Activated CD4-positive, alpha-beta T cell treated with anti-CD3 and anti-CD28 coated beads, Interleukin-2, amount 10 ng/mL, durations not matched to agents 24 days and 14 days (primary cell): ENCODE data around the gene PCID2. TPM values are rescaled to one million over a fixed set of nuclear protein-coding genes. Genes with fewer than 3 reads are reported as not detected.
"Not testable (repeated sequence)": the region's sequence is repeated elsewhere in the genome, so short reads cannot be mapped to it uniquely, and the experiment has no call there.

ENCODE experiments used
- DNase-seq: peaks from one replicate; pipeline ENCODE4 v3.0.0; 2022
- H3K27ac Mint-ChIP-seq: one replicate; pipeline ENCODE4 v1.8.0; 2022; ENCODE audit warnings: mild to moderate bottlenecking, mixed read lengths
- H3K27me3 Mint-ChIP-seq: one replicate; pipeline ENCODE4 v1.8.0; 2022; ENCODE audit warnings: mixed read lengths
- H3K36me3 Mint-ChIP-seq: one replicate; pipeline ENCODE4 v1.8.0; 2022; ENCODE audit warnings: low read depth, mild to moderate bottlenecking, mixed read lengths
- H3K4me1 Mint-ChIP-seq: one replicate; pipeline ENCODE4 v1.8.0; 2021; ENCODE audit warnings: mixed read lengths
- H3K4me3 Mint-ChIP-seq: one replicate; pipeline ENCODE4 v1.8.0; 2022; ENCODE audit warnings: mild to moderate bottlenecking, moderate library complexity, mixed read lengths
- H3K9me3 Mint-ChIP-seq: one replicate; pipeline ENCODE4 v1.8.0; 2021; ENCODE audit warnings: mixed read lengths
- intact Hi-C: fragments of 100-400 bp; cut with micrococcal nuclease; formaldehyde crosslinking; loops from one replicate; pipeline ENCODE4 v1.15.1; 2023
- total RNA-seq: library from RNA; stranded (reverse); gene quantifications from 2 replicates; pipeline ENCODE4 v1.2.3, GENCODE V29; 2022

PCID2 gene
- 83.6 and 87.1 TPM in 2 replicates for total RNA-seq

DNA sequence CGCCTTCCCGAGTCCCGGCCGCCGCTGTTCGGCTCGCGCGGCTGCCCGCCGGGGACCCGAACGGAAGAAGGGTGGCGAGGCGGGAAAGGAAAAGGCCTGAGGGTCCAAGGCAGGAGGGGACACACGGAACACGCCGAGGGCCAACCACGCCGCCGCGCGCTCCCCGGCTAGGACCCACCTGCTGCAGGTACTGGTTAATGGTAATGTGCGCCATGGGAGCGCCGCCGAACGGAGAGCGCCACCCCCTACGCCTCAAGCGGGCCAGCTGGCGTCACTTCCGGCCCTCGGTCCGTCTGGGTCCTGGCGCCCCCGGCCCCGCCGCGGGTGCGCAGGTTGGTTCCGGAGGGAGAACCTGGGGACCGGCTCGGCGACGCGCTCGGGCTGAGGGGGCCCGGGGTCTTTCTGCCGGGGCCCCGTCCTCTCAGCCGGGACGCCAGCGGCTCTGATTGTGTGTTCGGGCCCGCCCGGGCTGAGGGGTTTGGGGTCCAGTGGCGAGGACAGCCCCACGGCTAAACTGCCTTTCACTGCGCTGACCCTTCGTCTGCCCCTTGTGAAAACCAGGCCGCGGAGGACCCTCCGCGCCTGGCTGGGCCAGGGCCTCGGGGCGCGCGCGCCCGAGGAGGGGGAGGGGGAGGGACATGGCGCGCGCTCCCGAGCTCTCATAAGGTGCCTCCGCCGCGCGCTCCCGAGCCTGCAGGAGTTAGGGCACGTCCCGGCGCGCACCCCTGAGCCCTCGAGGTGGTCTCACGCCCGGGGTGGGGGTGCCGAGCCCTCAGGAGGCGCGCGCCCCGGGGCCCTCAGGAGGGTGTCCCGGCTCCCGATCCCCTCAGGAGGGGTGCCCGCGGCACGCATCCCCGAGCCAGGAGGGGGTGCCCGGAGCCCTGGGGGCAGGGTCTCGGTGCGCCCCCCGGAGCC is at the start of gene PCID2:
Gene PCID2, minus strand, starts transcription at position 249 of the 915 bp plus-strand sequence. Its CDS starts 35 bp downstream, at position 214.
- intact Hi-C loops: loop anchor here (1.0 to 10.0 kb wide), 6 partner anchors 55 to 376 kb away; partner anchors contain the start of genes DCUN1D2, LAMP1 and TFDP1
- Mint-ChIP-seq H3K27me3 (no peaks in the 10 kb centered on the region), H3K9me3 (peaks cover 5% of the 10 kb centered on the region), H3K27ac (peak within 1 kb of the TSS; percentile 85), H3K4me3 (peak within 1 kb of the TSS; percentile 87), H3K36me3 (peaks cover 38% of the 10 kb centered on the region), H3K4me1 (peaks cover 45% of the 10 kb centered on the region)
- DNase-seq: peak; percentile 98

DNA sequence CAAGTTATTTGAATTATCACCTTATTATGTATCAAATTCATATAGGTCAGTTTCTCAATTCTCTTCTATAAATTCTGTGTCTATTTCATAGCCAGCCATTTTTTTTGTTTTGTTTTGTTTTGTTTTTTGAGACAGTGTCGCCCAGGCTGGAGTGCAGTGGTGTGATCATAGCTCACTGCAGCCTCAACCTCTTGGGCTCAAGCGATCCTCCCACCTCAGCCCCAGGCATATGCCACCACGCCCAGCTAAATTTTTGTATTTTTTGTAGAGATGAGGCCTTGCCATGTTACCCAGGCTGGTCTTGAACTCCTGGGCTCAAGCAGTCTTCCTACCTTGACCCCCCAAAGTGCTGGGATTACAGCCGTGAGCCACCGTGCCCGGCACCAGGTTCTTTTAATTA is 49.4 kb upstream of the PCID2 start:
- peaks cover 61% of the 10 kb centered on the region for H3K36me3 Mint-ChIP-seq
- H3K4me3 Mint-ChIP-seq, intact Hi-C loops, DNase-seq, H3K27me3 Mint-ChIP-seq, H3K9me3 Mint-ChIP-seq, H3K27ac Mint-ChIP-seq, H3K4me1 Mint-ChIP-seq: not testable (repeated sequence)

DNA sequence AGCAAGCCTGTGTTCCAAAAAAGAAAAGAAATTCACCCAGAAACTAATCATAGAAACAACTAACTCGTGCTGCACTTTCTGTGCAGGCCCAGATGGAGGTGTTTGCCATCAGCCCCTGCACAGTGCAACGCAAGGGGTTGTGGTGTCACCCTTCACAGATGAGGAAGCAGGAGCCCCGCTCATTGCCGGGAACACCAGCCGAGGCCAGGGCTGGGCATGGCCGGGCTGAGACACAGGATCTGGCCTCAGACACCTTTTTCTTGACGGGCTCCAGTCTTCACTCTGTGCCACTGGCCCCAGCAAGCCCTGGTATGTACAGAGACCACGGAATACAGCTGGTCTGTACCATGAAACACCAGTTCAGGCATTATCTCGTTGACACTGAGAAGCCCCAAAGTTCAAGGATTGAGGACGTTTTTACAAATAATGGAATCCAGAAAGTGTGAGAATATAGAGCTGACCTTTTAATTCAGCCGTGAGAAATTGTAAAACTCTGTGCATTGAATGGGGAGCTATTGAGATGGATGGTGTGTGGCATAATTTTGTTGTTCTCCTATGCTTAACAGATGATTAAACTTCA is 44.1 kb upstream of the PCID2 start:
- no peaks in the 10 kb centered on the region for H3K27me3 Mint-ChIP-seq
- no peak for DNase-seq
- no peaks in the 10 kb centered on the region for H3K4me1 Mint-ChIP-seq
- peaks cover 62% of the 10 kb centered on the region for H3K36me3 Mint-ChIP-seq
- no peak overlapping the region for H3K27ac Mint-ChIP-seq
- no peaks in the 10 kb centered on the region for H3K9me3 Mint-ChIP-seq
- H3K4me3 Mint-ChIP-seq: no peak overlapping the region
- intact Hi-C loops: no loop called here

DNA sequence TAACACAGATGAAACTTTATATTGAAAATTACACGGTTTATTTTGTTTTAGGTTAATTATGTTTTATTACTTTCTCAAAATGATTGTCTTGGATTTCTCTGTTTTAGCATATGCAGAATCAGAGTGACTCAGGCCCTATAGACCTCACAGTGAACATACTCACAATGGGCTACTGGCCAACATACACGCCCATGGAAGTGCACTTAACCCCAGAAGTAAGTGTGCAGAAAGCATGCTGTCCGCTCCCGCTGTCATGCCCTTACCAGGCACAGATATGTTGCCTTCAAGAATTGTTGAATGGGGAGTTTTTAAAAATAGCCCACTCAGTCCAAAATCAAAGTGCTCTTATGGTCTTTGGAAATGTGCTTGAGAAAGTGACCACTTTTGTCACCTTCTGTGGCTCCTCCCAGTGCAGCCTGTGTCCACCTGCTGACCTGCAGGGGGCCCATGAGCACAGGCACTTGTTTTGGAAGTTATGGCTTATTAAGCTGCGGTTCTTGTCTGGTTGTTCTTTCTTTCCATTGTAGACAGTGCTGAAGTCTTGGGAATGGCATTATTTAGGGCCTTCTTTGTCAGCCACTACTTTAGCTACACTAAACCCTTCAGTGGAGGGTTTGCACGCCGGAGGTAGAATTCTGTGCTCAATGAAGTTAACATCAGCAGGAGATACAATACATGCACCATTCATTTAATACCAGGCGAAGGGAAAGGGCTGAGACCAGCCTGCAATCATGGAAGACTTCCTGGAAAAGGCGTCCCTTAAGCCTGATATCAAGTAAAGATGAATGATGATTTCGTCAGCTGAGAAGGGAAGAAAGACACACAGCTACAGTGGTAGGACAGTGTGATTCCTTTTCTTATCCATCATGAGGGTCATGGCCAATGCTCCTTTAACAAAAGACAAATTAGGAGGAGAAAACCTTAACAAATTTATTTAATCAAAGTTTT is 37.7 kb upstream of the PCID2 start:
- no peaks in the 10 kb centered on the region for H3K9me3 Mint-ChIP-seq
- intact Hi-C loops: no loop called here

DNA sequence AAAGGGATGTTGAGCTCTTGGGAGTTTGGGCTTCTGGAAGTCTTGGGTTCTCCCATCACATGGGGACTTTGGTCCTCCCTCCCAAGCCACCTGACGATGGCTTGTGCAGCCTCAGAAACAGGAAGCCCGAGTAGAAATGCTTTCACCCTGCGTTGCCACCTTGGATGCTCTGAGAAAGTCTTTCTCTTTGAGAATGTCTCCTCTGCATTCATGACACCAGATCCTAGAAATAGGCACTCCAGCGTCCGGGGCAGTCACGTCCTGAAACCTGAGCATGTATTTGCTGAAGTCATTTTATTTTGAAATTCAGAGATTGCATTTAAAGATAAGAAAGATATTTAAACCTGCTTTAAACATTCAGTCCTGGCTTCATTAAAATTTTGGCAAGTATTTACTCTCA is 35.4 kb upstream of the PCID2 start:
- Mint-ChIP-seq H3K4me3 (no peak overlapping the region), H3K27me3 (no peaks in the 10 kb centered on the region), H3K4me1 (no peaks in the 10 kb centered on the region), H3K9me3 (no peaks in the 10 kb centered on the region), H3K36me3 (peaks cover 62% of the 10 kb centered on the region), H3K27ac (no peak overlapping the region)
- no peak for DNase-seq
- intact Hi-C loops: no loop called here

More for the DNA sequence above, 37.7 kb upstream of the PCID2 start:
- DNase-seq: no peak
- H3K27ac Mint-ChIP-seq: no peak overlapping the region
- no peaks in the 10 kb centered on the region for H3K27me3 Mint-ChIP-seq
- no peak overlapping the region for H3K4me3 Mint-ChIP-seq
- no peaks in the 10 kb centered on the region for H3K4me1 Mint-ChIP-seq
- peaks cover 57% of the 10 kb centered on the region for H3K36me3 Mint-ChIP-seq

DNA sequence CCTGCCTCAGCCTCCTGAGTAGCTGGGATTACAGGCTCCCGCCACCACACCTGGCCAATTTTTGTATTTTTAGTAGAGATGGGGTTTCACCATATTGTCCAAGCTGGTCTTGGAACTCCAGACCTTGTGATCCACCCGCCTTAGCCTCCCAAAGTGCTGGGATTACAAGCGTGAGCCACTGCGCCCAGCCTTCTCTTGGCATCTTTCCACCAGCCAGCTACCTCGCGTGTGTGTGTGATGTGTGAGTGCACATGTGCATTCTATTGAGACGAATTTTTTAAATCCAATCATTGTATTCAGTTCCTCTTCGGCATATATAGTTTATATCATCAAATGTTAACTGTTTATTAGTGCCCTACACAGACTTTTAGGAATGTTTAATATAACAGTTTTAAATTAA is 33.2 kb upstream of the PCID2 start:
- intact Hi-C loops, DNase-seq, H3K4me3 Mint-ChIP-seq, H3K9me3 Mint-ChIP-seq, H3K4me1 Mint-ChIP-seq, H3K27ac Mint-ChIP-seq, H3K27me3 Mint-ChIP-seq: not testable (repeated sequence)
- peaks cover 63% of the 10 kb centered on the region for H3K36me3 Mint-ChIP-seq

DNA sequence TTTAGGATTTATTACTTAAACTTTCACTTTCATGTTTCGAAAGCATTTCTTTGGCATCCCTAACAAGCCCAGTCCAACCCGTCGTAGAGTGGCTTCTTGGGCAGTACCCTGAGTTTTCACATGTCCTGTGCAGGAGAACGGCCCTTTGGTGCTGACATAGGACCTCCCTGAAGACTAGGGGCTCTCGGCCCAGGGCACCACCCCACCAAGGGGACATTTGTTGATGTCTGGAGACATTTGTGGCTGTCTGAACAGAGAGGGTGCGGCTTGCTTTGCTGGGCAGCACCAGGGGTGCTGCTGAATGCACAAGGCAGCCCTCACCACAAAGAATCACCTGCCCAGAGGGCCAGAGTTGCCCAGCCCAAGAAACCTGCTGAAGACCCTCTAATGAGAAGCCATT is 31.5 kb upstream of the PCID2 start:
- Mint-ChIP-seq H3K4me1 (no peaks in the 10 kb centered on the region), H3K36me3 (peaks cover 59% of the 10 kb centered on the region), H3K9me3 (no peaks in the 10 kb centered on the region), H3K27me3 (no peaks in the 10 kb centered on the region), H3K27ac (no peak overlapping the region), H3K4me3 (no peak overlapping the region)
- intact Hi-C loops: no loop called here
- DNase-seq: no peak

DNA sequence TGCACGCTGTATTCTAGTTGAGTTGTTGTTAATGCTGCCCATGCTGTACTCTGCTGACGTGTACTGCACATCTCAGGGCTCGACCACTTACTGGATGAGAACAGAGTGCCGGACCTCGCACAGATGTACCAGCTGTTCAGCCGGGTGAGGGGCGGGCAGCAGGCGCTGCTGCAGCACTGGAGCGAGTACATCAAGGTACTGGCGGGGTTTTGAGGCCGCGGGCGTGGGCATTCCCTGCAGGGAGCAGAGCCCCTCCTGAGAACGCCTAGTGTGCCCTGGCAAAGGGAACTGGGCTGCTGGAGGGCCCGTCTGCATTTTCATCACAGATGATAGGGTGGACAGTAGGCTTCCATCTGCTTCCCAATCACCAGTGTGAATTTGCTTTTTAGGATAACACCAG is 30.9 kb upstream of the PCID2 start:
- no peaks in the 10 kb centered on the region for H3K4me1 Mint-ChIP-seq
- H3K9me3 Mint-ChIP-seq: no peaks in the 10 kb centered on the region
- no peak for DNase-seq
- no peaks in the 10 kb centered on the region for H3K27me3 Mint-ChIP-seq
- no peak overlapping the region for H3K4me3 Mint-ChIP-seq
- peaks cover 57% of the 10 kb centered on the region for H3K36me3 Mint-ChIP-seq
- no peak overlapping the region for H3K27ac Mint-ChIP-seq
- intact Hi-C loops: no loop called here

DNA sequence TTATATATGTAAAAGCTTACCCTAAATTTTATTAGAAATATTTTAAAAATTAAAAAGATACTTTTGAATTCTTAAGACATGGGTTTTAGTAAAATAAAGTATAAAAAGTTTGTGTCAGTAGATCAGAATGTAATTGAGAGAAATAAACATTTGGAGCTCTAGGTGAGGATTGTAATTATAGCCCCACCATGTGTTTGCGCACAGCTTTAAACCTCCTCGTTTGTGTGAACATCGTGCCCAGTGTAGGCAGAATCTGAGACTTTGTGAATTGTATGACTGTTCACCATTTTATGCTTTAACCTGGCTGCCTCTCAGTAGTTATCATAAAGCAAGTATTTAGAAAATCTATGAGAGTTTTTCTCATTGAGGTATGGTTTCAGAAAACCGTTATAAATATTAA is 30.1 kb upstream of the PCID2 start:
- no peak for DNase-seq
- H3K27ac Mint-ChIP-seq: no peak overlapping the region
- H3K27me3 Mint-ChIP-seq: no peaks in the 10 kb centered on the region
- intact Hi-C loops: no loop called here
- no peak overlapping the region for H3K4me3 Mint-ChIP-seq
- peaks cover 62% of the 10 kb centered on the region for H3K36me3 Mint-ChIP-seq
- H3K4me1 Mint-ChIP-seq: no peaks in the 10 kb centered on the region
- no peaks in the 10 kb centered on the region for H3K9me3 Mint-ChIP-seq

DNA sequence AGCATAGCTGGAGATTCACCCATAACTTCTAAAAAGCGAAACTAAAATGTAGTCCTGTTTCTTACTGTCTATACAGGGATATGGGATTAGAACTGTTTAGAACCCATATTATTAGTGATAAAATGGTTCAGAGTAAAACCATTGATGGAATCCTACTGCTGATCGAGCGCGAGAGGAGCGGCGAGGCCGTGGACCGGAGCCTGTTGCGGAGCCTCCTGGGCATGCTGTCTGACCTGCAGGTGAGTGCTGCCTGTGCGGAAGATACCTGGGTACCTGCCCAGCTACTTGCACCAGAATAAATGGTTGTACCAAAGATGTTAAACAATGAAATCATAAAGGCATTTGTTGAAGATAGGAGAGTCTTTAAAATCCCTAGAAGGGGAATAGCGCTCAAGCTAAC is 24.6 kb upstream of the PCID2 start:
- Mint-ChIP-seq H3K27ac (peak overlapping the region; percentile 4), H3K27me3 (no peaks in the 10 kb centered on the region), H3K4me3 (no peak overlapping the region), H3K9me3 (no peaks in the 10 kb centered on the region), H3K4me1 (peaks cover 8% of the 10 kb centered on the region), H3K36me3 (peaks cover 71% of the 10 kb centered on the region)
- intact Hi-C loops: no loop called here
- no peak for DNase-seq

DNA sequence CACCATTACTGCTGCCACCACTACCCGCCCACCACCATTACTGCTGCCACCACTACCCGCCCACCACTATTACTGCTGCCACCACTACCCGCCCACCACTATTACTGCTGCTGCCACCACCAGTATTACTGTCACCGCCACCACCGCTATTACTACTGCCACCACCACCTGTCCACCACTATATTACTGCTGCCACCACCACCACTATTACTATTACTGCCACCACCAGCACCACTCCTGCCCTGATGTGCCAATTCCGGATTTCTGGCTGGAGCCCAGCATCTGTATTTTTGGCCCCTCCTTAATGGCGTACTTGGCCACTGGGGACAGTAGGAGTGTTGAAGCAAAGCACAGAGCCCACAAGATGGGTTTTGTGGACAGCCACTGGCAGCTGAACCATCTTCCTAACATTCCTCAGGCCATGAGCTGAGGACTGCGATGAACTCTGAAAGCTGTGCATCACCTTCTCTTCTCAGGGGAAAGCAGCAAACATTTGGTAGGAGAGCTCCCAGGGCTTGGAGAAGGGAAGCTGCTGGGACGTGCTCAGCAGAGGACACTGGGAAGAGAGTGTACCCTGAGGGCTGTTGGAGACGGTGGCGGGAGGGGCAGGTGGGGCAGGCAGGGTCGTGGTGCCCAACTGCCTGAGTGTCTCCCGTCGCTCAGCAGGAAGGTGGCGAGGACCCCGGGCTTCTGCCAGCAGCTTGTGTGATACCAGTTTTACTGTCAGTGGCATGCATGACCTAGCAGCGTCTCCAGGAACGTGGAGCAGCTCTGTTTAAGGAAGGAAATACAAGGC is 23.9 kb upstream of the PCID2 start:
- no peak for DNase-seq
- peaks cover 70% of the 10 kb centered on the region for H3K36me3 Mint-ChIP-seq

DNA sequence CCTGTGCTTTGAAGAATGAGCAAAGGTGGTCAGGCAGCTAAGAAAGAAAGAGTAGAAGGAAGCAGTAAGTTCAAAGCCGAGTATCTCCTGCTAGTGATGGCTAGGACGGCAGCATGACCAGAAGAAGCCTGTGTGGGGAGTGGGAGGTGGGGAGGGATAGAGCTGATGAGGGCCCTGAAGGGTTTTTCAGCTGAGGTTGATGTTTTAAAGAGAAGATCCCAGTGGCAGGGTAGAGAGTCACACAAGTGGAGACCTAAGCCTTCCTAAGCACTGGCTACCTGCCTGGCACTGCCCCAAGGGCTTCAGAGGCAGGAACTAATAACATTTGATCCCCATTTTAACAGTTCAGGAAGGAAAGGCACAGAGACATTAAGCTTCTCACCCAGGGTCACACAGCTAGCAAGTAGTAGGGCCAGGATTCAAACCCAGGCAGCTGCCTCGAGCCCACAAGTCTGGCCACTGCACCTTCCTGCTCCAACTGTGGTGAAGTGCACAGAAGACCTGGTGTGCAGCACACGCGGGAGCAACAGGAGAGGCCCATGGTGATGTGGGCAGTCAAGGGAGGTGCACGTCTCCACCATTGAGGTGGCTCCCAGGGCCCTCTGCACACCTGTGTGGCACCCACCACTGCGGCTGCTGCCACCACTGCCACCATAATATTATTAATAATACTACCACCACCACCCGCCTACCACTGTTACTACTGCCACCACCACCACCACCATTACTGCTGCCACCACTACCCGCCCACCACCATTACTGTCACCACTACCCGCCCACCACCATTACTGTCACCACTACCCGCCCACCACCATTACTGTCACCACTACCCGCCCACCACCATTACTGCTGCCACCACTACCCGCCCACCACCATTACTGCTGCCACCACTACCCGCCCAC is 23.1 kb upstream of the PCID2 start:
- intact Hi-C loops: no loop called here
- Mint-ChIP-seq H3K9me3 (no peaks in the 10 kb centered on the region), H3K27me3 (no peaks in the 10 kb centered on the region), H3K4me1 (peaks cover 11% of the 10 kb centered on the region), H3K36me3 (peaks cover 70% of the 10 kb centered on the region), H3K27ac (peak overlapping the region; percentile 23), H3K4me3 (no peak overlapping the region)
- no peak for DNase-seq

More for the DNA sequence above, 23.9 kb upstream of the PCID2 start:
- Mint-ChIP-seq H3K4me3 (no peak overlapping the region), H3K27me3 (no peaks in the 10 kb centered on the region), H3K4me1 (peaks cover 9% of the 10 kb centered on the region), H3K9me3 (no peaks in the 10 kb centered on the region), H3K27ac (peak overlapping the region; percentile 2)
- intact Hi-C loops: no loop called here
